Cerebellar nuclear complex (tissue), 1 donor: ENCODE data around the gene KIAA1549.

Experiments
- DNase-seq, 2 experiments: peaks; one replicate each; lab custom pipeline; 2025; lab: John Stamatoyannopoulos, UW

Gene KIAA1549

DNA sequence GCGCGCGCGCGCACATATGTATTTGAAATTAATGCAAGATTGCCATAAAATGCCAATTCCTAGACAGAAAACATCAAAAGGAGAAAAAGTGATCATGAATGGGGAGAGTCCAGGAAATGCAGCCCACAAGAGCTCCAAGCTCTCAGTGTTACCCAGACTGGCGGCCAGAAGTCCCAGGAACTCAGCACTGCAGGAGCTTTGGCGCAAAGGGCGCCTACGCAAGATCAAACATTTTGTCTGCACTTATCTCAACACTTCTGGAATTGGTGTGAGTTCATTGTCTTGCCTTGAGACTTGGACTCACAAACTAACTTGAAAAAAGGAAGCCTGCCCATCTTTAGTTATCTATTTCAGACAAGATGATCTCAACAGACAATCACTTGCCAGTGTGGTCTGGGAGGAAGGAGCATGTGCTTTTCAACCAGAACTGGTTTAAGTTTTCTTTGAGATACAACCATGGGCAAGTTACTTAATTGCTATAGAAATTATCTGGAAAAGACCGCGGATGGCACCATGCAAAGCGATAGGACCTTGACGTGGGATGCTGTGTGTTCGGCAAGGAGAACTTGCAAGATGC lies 77.2 kb downstream of the KIAA1549 start:
- DNase-seq = no peak

DNA sequence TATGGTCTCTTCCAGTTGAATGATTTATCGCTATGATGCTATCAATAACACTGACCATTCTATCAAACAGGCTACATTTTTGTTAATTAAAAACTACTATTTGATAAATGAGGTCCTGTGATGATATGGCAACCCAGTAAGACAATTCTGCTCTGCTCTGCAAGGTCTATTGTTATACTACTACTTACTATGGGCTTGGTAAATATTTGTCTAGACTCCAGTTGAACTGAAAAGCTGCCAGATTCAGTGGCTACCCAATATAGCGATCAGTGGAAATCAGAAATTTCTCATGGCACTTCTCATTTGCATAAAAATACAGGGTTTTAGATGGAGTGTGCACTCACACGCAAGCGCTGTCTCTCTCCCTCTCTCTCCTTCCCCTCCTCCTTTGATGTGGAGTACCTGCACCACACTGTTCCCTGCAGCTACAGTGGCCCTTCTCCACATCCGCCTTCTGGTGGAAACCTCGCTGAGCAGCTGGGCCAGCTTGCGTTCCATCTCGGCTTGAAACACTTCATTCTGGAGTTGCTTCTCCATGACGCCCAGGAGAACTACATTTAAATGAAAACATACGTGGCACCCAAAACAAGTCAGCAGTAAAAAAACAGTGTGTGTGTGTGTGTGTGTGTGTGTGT lies 77.9 kb downstream of the KIAA1549 start:
- no peak for DNase-seq

DNA sequence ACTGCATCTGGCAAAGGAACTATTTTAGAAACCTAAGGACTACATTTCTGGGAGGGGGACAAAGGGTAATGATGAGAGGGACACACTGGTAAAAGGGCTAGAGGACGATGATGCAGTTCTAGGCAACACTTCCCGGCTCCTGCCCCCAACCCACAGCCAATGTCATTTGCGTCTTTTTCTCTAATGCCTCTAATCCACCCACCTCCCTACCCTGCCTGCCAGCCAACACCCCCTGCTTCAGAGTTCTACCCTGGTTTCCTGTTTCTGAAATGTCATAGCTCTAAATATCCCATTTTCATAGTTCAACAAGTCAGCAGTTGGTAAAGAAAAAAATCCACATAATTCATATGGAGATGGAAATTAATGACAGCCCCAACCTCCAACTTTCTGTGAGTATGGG lies 79.0 kb downstream of the KIAA1549 start:
- no peak for DNase-seq

DNA sequence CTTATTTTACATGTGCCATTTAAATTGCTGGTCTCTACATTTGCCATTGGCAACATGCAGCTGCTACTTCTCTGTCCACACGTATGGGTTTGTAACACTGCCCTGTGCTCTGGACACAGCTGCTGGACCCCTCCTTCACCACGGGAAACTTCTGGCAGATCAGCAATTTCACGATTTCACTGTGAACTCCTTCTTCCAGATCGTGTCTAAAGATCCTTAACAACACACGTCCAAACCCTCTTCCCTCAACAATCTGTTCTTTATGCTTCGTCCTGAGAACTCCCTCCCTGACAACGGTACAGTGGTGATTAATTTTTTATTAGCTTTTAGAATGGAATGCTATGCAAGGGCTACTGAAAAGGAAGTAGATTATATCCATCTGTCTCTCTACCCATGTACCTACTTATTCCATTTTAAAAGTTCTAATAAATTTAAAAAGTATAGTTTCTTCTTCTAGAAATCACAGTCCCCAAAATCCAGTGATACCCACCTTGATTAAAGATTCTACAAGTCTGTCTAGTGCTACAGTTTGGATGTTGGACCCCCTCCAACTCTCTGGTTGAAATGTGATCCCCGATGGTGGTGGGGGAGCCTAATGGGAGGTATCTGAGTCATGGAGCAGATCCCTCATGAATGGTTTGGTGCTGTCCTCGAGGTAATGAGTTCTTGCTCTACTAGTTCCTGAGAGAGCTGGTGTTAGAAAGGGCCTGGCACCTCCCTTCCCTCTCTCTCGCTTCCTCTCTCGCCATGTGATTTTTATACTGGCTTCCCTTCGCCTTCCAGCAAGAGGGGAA lies 81.0 kb downstream of the KIAA1549 start:
- no peak for DNase-seq

DNA sequence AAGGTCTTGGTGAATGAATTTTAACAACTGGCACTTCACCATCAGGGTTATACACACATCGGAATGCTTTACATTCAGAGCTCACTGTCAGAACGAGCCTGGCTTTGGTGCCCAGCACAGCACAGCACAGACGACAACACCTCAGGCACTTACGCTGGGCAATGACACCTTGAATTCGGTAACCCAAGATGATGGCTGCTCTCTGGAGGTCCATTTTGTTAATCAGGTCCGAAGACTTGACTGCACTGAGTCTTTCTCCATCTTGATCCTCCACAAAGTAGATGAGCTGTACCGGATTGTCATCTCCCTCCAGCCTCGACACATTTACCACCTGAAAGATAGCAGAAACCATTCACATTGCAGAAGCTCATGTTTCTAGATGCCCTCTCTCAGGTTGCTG lies 82.4 kb downstream of the KIAA1549 start:
- no peak for DNase-seq

DNA sequence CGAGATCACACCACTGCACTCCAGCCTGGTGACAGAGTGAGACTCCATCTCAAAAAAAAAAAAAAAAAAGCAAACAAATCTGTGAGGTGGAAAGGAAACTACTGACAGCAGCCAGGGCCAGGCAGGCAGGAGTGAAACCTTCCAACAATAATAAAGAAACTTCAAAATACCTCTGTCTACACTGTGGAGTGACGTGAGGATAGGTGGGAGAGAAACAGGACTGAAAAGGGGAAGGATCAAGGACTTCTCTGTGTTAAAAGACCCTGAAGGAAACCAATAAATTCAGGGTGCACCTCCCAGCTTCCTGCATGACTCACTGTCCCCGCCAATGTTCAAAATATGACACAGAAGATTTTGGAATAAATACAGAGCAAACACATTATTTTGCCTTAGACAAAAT lies 82.9 kb downstream of the KIAA1549 start:
- DNase-seq = no peak

DNA sequence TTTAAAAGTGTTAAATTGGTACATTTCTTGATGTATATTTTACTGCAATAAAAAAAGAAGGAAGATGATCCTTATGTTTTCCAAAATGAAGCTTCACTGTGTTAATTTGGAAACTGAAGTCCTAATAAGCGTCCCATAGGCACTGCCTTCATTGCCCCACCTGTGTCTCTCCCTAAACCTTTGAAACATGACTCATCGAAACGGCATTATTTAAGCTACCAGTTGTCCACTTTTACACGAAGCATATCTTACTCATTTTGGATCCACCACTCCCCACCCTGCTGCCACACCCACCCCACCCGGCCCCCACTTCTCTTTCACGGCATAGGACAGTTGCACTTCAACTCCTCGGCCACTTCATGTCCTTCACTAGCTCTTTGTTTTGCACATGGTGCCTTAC lies 85.5 kb downstream of the KIAA1549 start:
- no peak for DNase-seq

DNA sequence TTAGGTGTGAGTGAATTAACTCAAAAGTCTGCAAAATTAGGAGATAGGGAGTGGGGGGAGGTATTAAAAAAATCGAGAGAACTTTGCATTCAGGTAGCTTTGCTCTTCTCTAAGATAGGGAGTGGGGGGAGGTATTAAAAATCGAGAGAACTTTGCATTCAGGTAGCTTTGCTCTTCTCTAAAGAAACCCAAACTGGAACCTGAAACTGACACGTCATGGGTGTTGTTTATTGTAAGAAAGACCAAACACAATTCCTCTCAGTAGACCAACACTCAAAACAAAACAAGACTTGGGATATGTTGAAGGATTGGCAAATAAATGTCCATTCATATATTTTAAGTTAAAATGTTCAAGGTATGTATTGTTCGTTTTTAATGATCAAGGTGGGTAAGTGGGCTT lies 87.9 kb downstream of the KIAA1549 start:
- no peak for DNase-seq

DNA sequence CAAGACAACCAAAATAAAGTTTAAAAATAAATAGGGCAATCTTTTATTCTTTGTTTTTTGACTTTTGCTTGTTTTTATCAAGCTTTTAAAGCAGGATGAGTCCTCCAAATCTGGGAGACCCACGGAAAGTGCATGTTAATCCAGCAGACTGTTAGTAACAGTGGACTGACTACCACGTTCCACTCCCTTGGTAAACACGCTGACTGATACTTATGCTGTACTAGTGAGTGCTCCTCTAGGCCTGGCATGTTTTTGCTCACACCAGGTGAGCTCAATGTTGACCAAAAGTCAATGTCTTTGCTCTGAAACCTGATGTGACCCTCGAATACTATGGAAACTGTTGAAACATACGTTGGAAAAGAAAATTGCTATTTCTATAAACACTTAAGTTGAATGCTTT lies 88.4 kb downstream of the KIAA1549 start:
- DNase-seq = no peak

DNA sequence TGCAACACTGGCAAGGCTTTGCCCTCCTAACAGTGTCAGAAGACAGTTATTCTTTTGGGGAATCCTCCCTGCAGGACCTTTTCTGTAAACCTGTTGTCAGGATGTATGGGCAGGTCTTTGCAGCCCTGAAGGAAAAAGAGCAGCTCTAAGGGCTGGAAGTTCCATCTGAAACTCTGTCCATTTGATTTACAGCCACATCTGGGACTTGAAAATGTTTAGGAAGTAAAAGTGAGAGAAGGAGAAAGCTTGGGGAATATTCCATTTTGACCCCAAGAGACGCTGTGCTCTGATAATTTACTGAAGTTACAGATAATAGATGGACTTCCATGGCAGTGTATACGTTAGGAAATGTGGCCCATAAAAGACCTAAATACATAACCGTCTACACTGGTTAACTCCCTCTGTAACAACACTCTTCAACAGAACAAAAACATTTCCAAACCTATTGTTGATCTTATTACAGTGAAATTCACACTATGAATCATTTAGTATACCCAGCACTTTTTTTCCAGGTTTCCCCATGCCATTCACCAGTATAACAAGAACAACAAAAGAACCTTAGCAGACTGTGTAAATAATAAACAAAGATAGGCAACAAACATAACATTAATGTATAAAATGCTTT lies 89.1 kb downstream of the KIAA1549 start:
- DNase-seq = no peak

DNA sequence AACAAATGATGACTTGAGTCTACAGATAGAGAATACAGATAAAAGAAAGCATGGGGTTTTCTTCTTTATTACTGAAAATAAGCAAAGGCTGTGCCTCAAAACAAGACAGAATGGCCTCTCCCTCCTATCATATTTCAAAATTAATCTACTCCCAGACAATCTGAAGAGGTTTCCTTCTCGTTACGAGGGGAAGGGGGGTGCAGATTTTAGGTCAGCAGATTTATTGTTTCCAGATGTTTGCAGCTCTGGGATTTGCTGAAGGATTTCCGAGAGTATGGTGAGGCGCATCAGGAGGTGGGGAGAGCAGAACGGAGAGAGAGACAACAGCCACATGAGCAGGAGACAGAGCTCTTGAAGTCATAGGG lies 89.8 kb downstream of the KIAA1549 start:
- no peak for DNase-seq

DNA sequence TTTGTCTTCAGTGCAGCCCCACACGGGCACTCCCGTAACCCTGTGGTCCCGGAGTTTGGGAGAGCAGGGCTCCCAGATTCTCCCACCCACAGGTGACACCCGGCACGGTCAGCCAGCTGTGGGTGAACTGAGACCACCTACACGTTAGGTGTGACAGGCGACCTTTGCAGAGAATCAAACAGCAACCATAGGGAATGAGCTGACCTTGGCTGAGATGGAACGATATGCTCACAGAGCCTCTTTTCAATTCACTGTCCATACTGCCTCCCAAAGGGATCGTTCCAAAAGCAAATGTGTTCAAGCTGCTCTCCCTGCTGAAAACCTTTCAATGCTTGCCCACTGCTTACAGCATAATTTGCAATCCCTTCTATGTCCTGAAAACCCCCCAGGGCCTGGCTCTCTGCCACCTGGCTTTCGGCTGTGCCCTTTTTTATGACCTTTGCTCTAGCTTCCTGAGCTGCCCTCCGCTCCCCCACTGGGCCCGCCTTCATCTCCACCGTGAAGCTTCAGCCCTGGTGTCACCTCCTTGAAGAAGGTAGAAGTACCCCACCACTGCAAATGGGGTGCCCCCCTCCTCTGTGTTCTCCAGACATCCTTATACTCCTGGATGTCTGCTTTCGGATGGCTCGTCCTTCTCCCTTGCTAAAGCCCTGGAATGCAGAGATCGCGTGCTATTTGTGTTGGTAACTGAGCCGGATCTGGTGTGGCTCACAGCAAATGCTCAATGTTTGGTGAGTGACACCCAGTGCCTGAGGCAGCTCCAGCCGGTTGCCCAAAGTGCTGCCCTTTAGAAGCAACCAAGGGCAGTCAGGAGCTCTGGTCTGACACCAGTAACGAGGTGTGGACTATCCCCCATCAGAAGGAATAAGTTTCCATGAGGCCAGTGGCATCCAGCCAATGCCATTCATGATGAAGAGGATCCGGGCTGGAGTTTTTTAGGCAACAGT lies 90.4 kb downstream of the KIAA1549 start:
- DNase-seq = no peak

DNA sequence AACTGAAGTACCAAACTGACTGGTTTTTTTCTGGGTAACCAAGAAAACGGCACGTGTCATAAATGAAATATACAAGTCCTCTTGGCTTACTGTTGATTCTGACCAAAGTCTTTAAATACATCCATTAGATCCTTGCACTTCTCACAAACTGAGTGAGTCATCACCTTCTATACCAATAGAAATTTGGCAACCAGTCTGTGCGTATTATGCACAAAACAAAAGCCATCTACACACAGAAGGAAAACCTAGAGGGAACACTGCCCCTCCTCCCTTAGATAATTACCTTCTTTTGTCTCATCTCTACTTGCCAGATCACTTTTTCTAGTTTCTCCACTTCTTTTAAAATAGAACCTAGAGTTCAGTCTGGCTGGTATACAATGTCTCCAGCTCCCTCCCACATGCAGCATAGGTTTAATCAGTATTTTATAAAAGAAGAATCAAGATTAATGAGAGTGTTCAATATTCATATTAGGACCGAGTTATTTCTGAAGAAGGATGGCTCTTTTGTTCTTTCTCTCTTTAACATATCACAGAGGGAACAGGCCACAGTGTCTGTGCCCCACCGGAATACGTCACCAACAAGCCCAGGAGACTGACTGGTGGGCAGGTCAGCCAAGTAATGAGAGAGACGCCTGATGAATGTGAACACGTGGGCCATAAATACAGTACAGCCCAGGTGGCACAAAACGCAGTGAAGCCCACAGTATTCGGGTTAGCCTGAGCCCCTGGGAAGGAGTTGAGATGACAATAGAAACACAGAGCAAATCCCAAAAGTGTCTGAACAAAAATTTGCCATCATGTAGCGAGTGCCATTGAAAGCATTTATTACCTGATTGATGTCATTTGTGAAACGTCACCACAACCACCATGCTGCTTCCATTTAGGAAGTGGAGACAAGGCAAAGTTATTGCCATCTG lies 91.3 kb downstream of the KIAA1549 start:
- no peak for DNase-seq

DNA sequence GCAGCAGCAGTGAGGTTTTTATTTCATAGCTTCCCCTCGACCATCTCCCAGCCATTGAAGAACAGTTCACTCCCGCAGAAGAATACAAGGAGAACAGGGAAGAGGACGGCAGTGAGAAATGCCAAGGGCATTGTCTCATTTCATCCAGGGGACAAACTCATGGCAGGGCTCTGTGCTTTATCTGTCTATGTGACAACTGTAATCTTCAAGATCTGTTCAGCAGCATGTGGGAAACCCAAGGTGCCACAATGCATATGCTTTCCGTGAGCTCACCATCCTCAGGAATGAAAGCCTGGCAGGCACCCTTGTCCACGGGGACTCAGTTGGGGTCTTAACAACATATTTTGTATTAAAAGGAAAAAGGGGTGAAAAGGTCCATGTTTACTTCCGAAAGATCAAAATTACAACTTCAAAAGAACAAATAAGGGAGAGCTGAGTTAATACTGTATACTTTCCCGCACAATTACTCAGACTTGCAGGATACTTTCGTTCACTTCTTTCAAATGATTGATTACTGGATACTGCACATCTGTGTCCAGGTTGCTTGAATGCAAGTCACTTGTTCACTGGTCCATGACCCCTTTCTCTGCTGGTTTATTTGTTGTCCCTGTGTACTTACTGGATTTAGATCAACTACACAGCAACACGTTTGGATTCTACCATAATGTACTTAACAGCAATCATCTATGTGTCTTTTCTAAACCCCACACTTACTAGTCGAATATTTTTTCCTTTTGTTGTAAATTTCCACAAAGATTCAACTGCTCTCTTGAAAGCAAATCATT lies 93.1 kb downstream of the KIAA1549 start:
- no peak for DNase-seq

DNA sequence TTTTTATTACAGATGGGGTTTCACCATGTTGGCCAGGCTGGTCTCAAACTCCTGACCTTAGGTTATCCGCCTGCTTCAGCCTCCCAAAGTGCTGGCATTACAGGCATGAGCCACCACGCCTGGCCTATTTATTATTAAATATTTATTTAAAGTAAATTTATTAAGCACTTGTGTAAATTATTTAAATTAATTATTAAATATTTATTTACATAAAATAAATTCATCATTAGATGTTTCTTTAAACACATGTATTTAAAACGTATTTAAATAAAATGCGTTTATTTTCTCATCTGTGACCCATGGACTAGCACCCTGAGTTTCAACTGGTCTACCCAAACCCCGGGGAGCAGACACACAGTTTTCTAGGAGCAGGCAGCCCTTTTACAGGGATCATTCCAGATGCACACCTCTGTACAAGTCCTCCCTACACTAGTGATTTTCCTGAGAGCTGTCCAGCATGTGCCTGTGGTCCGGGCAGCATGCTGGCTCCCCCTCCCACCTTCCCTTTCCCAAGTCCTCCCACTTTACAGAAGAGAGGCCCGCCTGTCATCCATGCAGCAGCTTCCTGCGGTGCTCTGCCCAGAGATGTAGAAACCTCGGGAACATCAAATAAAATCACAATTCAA lies 94.0 kb downstream of the KIAA1549 start:
- no peak for DNase-seq

DNA sequence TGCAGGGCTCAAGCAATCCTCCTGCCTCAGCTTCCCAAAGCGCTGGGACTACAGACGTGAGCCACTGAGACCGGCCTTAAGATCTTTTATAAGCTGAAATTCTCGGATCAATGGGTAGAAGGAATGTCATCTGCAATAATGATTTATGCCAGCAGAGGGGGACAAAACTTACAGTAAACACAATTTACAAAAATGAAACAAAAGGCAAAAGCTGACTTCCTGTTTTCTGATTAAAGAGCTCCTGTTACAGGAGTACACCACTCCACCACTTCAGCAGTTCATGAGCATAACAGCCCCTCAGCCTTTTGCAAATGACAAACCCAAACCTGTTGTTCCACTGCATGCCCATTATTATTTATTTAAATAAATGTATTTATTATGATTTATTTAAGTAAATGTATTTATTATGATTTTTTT lies 94.7 kb downstream of the KIAA1549 start:
- no peak for DNase-seq

DNA sequence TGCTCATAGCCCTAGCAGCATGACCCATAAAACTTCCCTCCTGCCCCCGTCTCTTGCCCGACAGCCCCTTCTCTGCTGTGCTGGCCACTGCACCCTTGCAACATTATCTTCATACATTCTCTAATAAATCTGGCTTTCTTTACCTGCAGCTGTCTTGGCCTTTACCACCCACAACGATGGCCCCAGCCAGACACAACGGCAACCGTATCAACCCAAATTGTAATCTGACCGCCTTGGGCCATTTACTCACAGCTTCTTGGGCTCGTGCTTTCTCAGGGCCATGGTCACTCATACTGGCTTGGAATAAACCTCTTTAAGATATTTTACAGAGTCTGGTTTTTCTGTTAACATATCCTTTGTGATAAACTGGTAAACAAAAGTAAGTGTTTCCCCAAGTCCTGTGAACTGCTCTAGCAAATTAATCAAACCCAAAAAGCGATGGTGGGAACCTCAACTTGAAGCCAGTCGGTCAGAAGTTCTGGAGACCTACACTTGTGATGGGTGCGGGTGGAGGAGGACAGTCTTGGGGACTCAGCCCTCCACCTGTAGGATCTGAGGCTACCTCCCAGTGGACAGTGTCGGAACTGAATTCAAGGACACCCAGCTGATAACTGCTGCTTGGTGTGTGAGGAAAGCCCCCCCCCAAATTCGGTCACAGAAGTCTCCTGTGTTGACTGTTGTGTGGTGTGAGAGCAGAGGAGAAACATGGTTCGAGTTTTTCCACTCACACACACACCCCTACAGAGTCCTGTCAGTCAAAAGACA lies 95.6 kb downstream of the KIAA1549 start:
- DNase-seq = no peak

DNA sequence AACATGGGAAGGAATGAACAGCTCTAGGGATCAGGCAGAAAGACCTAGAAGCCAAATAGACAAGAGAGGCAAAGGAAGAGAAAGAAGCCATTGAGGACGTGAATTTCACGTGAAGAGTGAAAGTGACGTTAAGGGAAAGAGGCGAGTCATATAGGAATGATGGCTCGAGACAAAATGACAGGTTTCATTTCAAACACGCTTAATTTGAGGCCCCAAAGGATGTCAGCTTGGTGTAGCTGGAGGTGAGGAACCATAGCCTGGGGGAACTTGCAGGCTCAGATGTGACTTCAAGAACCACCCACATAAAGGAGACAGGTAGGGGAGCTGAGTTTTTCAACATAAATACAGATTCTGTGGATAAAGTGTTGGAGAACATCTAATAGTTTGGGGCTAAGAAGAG lies 98.9 kb downstream of the KIAA1549 start:
- no peak for DNase-seq
